KMS-11 (cell line): ENCODE data around the gene MTO1.

Experiments used
- H2AFZ ChIP-seq: fragments of 200-600 bp; sonication (generic); 2 replicates; pipeline ENCODE4 v1.6.1; 2016; ENCODE audit warnings: antibody characterized with exemption, mixed run types, low read depth
- H3K27ac ChIP-seq: fragments of 200-600 bp; sonication (generic); 2 replicates; pipeline ENCODE4 v1.6.1; 2016; ENCODE audit warnings: mild to moderate bottlenecking, mixed run types
- H3K27me3 ChIP-seq: fragments of 200-600 bp; sonication (generic); 2 replicates; pipeline ENCODE4 v1.6.1; 2017; ENCODE audit warnings: mild to moderate bottlenecking, low read depth, mixed run types, moderate library complexity; ENCODE audit not compliant: insufficient read depth
- H3K36me3 ChIP-seq: fragments of 200-600 bp; sonication (generic); 2 replicates; pipeline ENCODE4 v1.6.1; 2017; ENCODE audit warnings: mild to moderate bottlenecking, mixed run types; ENCODE audit not compliant: insufficient read depth
- H3K4me1 ChIP-seq: fragments of 200-600 bp; sonication (generic); 2 replicates; pipeline ENCODE4 v1.6.1; 2016; ENCODE audit warnings: mild to moderate bottlenecking, low read depth, mixed run types; ENCODE audit not compliant: poor library complexity, severe bottlenecking
- H3K4me2 ChIP-seq: fragments of 200-600 bp; sonication (generic); 2 replicates; pipeline ENCODE4 v1.7.0; 2016; ENCODE audit warnings: mild to moderate bottlenecking, mixed run types
- H3K4me3 ChIP-seq: fragments of 200-600 bp; sonication (generic); IDR thresholded peaks from 2 replicates; pipeline ENCODE4 v1.6.1; 2017; ENCODE audit warnings: low read depth, low read length, mixed read lengths; ENCODE audit not compliant: insufficient read depth
- H3K79me2 ChIP-seq: fragments of 200-600 bp; sonication (generic); 2 replicates; pipeline ENCODE4 v1.6.1; 2016; ENCODE audit warnings: low read depth, mixed run types; ENCODE audit not compliant: insufficient read depth
- H3K9ac ChIP-seq: fragments of 200-600 bp; sonication (generic); 2 replicates; pipeline ENCODE4 v1.6.1; 2016; ENCODE audit warnings: mild to moderate bottlenecking, mixed run types
- H4K20me1 ChIP-seq: fragments of 200-600 bp; sonication (generic); 2 replicates; pipeline ENCODE4 v1.6.1; 2016; ENCODE audit warnings: mild to moderate bottlenecking, mixed run types; ENCODE audit not compliant: insufficient read depth
- TF ChIP-seq, protein P1 (sequence below): fragments of 200-600 bp; sonication (generic); conservative IDR thresholded peaks from 2 replicates; pipeline ENCODE4 v1.6.1; 2017; ENCODE audit warnings: low read depth, mild to moderate bottlenecking, antibody characterized with exemption, low read length, moderate library complexity, mixed read lengths

Gene MTO1

DNA sequence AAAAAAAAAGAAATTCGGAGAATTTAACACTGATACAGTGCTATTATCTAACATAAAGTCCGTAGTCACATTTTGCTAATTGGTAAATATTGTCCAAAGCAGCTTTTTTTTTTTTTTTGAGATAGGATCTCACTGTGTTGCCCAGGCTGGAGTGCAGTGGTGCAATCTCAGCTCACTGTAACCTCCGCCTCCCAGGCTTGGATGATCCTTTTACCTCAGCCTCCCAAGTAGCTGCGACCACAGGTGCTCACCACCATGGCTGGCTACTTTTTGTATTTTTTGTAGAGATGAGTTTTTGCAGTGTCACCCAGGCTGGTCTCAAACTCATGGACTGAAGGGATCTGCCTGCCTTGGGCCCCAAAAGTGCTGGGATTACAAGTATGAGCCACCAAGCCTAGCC, 15.9 kb downstream of the MTO1 start:
- no peak overlapping the region for H3K4me3 ChIP-seq
- no peak overlapping the region for H3K27ac ChIP-seq
- H3K79me2 ChIP-seq, result no peaks in the 10 kb centered on the region
- TF ChIP-seq, protein P1, sequence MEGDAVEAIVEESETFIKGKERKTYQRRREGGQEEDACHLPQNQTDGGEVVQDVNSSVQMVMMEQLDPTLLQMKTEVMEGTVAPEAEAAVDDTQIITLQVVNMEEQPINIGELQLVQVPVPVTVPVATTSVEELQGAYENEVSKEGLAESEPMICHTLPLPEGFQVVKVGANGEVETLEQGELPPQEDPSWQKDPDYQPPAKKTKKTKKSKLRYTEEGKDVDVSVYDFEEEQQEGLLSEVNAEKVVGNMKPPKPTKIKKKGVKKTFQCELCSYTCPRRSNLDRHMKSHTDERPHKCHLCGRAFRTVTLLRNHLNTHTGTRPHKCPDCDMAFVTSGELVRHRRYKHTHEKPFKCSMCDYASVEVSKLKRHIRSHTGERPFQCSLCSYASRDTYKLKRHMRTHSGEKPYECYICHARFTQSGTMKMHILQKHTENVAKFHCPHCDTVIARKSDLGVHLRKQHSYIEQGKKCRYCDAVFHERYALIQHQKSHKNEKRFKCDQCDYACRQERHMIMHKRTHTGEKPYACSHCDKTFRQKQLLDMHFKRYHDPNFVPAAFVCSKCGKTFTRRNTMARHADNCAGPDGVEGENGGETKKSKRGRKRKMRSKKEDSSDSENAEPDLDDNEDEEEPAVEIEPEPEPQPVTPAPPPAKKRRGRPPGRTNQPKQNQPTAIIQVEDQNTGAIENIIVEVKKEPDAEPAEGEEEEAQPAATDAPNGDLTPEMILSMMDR, result no peak
- H2AFZ ChIP-seq, result no peak overlapping the region
- no peaks in the 10 kb centered on the region for H3K27me3 ChIP-seq
- peaks cover 10% of the 10 kb centered on the region; the same call in 1 of the 2 replicates for H3K36me3 ChIP-seq
- H3K4me2 ChIP-seq, result no peak overlapping the region
- H4K20me1 ChIP-seq, result no peaks in the 10 kb centered on the region
- peaks cover 15% of the 10 kb centered on the region for H3K4me1 ChIP-seq
- no peak overlapping the region for H3K9ac ChIP-seq

DNA sequence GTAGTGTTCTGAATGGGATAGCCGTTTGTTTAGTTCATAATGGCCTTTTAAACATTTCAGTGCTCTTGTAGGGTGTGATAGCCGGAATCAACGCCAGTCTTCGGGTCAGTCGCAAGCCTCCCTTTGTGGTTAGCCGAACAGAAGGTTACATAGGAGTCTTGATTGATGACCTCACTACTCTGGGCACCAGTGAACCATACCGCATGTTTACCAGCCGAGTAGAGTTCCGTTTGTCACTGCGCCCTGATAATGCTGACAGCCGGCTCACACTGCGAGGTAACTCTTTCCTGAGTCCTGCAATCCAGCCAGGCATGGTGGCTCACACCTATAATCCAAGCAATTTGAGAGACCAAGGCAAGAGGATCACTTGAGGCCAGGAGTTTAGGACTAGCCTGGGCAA, 20.4 kb downstream of the MTO1 start:
- no peaks in the 10 kb centered on the region for H3K27me3 ChIP-seq
- TF ChIP-seq, protein P1, result no peak
- H3K36me3 ChIP-seq, result peaks cover 6% of the 10 kb centered on the region; the same call in 1 of the 2 replicates
- no peak overlapping the region for H3K4me2 ChIP-seq
- no peak overlapping the region for H2AFZ ChIP-seq
- H3K79me2 ChIP-seq, result no peaks in the 10 kb centered on the region
- no peaks in the 10 kb centered on the region for H3K4me1 ChIP-seq
- no peak overlapping the region for H3K9ac ChIP-seq
- H3K4me3 ChIP-seq, result no peak overlapping the region
- no peak overlapping the region for H3K27ac ChIP-seq
- H4K20me1 ChIP-seq, result no peaks in the 10 kb centered on the region

DNA sequence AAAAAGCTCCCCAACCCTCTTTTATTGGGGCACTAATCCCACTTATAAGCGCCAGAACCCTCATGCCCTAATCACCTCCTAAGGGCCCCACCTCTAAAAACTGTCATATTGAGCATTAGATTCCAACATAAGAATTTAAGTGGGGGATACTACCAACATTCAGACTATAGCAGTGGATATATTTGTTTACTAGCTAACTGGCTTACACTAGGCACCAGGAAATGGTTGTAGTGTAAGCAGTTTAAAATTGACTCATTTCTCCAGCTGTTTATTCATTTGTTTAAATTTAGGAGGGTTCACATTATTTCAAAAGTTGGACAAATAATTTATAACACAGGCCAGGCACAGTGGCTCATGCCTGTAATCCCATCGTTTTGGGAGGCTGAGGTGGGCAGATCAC, 22.9 kb downstream of the MTO1 start:
- Histone ChIP-seq H3K4me3 (no peak overlapping the region), H3K36me3 (peaks cover 10% of the 10 kb centered on the region; the same call in 1 of the 2 replicates), H3K27me3 (no peaks in the 10 kb centered on the region), H3K4me1 (no peaks in the 10 kb centered on the region), H3K27ac (no peak overlapping the region), H4K20me1 (no peaks in the 10 kb centered on the region), H3K9ac (no peak overlapping the region), H2AFZ (no peak overlapping the region), H3K79me2 (no peaks in the 10 kb centered on the region), H3K4me2 (no peak overlapping the region)
- TF ChIP-seq, protein P1, result no peak

DNA sequence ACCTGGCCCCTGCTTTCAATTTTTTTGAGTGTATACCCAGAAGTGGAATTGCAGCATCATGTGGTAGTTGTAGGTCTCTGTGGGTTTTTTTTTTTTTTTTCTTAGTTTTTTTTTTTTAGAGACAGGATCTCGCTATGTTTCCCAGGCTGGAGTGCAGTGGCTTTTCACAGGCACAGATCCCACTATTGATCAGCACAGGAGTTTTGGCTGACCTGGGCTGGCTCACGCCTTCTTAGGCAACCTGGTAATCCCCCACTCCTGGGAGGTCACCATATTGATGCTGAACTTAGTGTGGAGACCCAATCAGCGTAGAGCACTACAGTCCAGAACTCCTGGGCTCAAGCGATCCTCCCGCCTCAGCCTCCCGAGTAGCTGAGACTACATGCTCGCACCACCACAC, 25.9 kb downstream of the MTO1 start:
- TF ChIP-seq, protein P1, result no peak
- H4K20me1 ChIP-seq, result no peaks in the 10 kb centered on the region
- H3K79me2 ChIP-seq, result no peaks in the 10 kb centered on the region
- H3K4me1 ChIP-seq, result no peaks in the 10 kb centered on the region
- H2AFZ ChIP-seq, result no peak overlapping the region
- no peak overlapping the region for H3K9ac ChIP-seq
- no peak overlapping the region for H3K4me2 ChIP-seq
- peaks cover 4% of the 10 kb centered on the region; the same call in 1 of the 2 replicates for H3K36me3 ChIP-seq
- H3K27me3 ChIP-seq, result no peaks in the 10 kb centered on the region
- no peak overlapping the region for H3K4me3 ChIP-seq
- no peak overlapping the region for H3K27ac ChIP-seq

DNA sequence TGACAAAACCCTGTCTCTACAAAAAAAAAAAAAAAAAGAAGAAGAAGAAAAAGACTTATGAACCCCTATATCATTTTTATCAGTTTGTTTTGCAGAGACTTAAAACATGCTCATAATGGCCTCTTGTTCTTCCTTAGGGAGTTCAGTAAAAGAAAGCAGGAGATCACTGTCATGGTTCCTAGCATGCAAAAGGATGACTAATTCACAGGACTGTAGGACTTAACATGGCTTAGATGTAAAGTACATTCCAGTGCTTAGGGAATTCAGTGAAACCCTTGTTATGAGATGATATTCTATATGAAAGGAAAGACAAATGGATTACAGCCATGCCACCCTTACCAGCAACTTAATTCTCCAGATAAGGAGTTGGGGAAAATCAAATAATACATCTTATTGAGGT, 29.8 kb downstream of the MTO1 start:
- no peak overlapping the region for H3K27ac ChIP-seq
- no peaks in the 10 kb centered on the region for H3K27me3 ChIP-seq
- H4K20me1 ChIP-seq, result no peaks in the 10 kb centered on the region
- no peaks in the 10 kb centered on the region for H3K79me2 ChIP-seq
- peaks cover 7% of the 10 kb centered on the region; the same call in 1 of the 2 replicates for H3K36me3 ChIP-seq
- TF ChIP-seq, protein P1, result no peak
- H3K9ac ChIP-seq, result no peak overlapping the region
- H3K4me1 ChIP-seq, result no peaks in the 10 kb centered on the region
- no peak overlapping the region for H2AFZ ChIP-seq
- no peak overlapping the region for H3K4me2 ChIP-seq
- no peak overlapping the region for H3K4me3 ChIP-seq
